H9 (cell line): Measurements from ENCODE around the gene ALG9. TPM values are rescaled to one million over a fixed set of nuclear protein-coding genes. Genes with fewer than 3 reads are reported as not detected.

Source experiments
- DNase-seq: peaks from one replicate; pipeline ENCODE4 v3.0.0-alpha.2; 2017
- H2AFZ ChIP-seq: one replicate; pipeline ENCODE4 v1.6.1; 2013; ENCODE audit warnings: mild to moderate bottlenecking, low read length, control low read depth, moderate library complexity
- H2AK5ac ChIP-seq: 2 replicates; pipeline ENCODE4 v1.6.1; 2013; ENCODE audit warnings: low read length, control low read depth, mixed read lengths; ENCODE audit not compliant: insufficient read length
- H2BK120ac ChIP-seq: one replicate; pipeline ENCODE4 v1.6.1; 2013; ENCODE audit warnings: low read depth, mild to moderate bottlenecking, low read length, control low read depth, inconsistent platforms; ENCODE audit not compliant: poor library complexity, severe bottlenecking
- H2BK12ac ChIP-seq: 2 replicates; pipeline ENCODE4 v1.6.1; 2013; ENCODE audit warnings: low read length, control low read depth, mixed read lengths, low read depth; ENCODE audit not compliant: insufficient read length
- H2BK15ac ChIP-seq: 2 replicates; pipeline ENCODE4 v1.6.1; 2013; ENCODE audit warnings: low read depth, low read length, control low read depth
- H2BK20ac ChIP-seq: one replicate; pipeline ENCODE4 v1.6.1; 2013; ENCODE audit warnings: low read depth, mild to moderate bottlenecking, low read length, control low read depth, inconsistent platforms; ENCODE audit not compliant: poor library complexity, severe bottlenecking
- H2BK5ac ChIP-seq: 2 replicates; pipeline ENCODE4 v1.6.1; 2013; ENCODE audit warnings: low read length, control low read depth, mixed read lengths; ENCODE audit not compliant: insufficient read length
- H3K14ac ChIP-seq: 2 replicates; pipeline ENCODE4 v1.6.1; 2013; ENCODE audit warnings: low read length, control low read depth; ENCODE audit not compliant: insufficient read depth
- H3K18ac ChIP-seq: 2 replicates; pipeline ENCODE4 v1.6.1; 2013; ENCODE audit warnings: low read depth, mild to moderate bottlenecking, mixed read lengths, low read length, control low read depth; ENCODE audit not compliant: insufficient read length
- H3K23ac ChIP-seq: 2 replicates; pipeline ENCODE4 v1.6.1; 2013; ENCODE audit warnings: low read length, control low read depth, mixed read lengths, low read depth; ENCODE audit not compliant: insufficient read length
- H3K23me2 ChIP-seq: 2 replicates; pipeline ENCODE4 v1.6.1; 2013; ENCODE audit warnings: low read depth, mild to moderate bottlenecking, mixed read lengths, low read length, control low read depth; ENCODE audit not compliant: insufficient read length, poor library complexity, severe bottlenecking
- H3K27ac ChIP-seq: 2 replicates; pipeline ENCODE4 v1.5.1; 2013; ENCODE audit warnings: low read length, control low read depth, mixed read lengths, low read depth; ENCODE audit not compliant: insufficient read length
- H3K27me3 ChIP-seq: 2 replicates; pipeline ENCODE4 v1.6.1; 2013; ENCODE audit warnings: low read length, control low read depth, inconsistent platforms; ENCODE audit not compliant: insufficient read depth
- H3K4ac ChIP-seq: 2 replicates; pipeline ENCODE4 v1.6.1; 2013; ENCODE audit warnings: low read depth, mild to moderate bottlenecking, control low read depth, inconsistent platforms, low read length, moderate library complexity
- H3K4me1 ChIP-seq: 2 replicates; pipeline ENCODE4 v1.6.1; 2013; ENCODE audit warnings: low read length, control low read depth, inconsistent platforms; ENCODE audit not compliant: insufficient read depth
- H3K4me2 ChIP-seq: 2 replicates; pipeline ENCODE4 v1.6.1; 2013; ENCODE audit warnings: low read length, control low read depth, mixed read lengths; ENCODE audit not compliant: insufficient read length, insufficient read depth
- H3K56ac ChIP-seq: 2 replicates; pipeline ENCODE4 v1.6.1; 2013; ENCODE audit warnings: low read depth, mild to moderate bottlenecking, mixed read lengths, low read length, control low read depth; ENCODE audit not compliant: insufficient read length
- H3K79me1 ChIP-seq: 2 replicates; pipeline ENCODE4 v1.6.1; 2013; ENCODE audit warnings: low read depth, mild to moderate bottlenecking, moderate library complexity, low read length, control low read depth, inconsistent platforms; ENCODE audit not compliant: insufficient read depth, poor library complexity, severe bottlenecking
- H3K79me2 ChIP-seq: 2 replicates; pipeline ENCODE4 v1.6.1; 2013; ENCODE audit warnings: low read length, control low read depth, inconsistent platforms; ENCODE audit not compliant: insufficient read depth
- H3K9ac ChIP-seq: 2 replicates; pipeline ENCODE4 v1.6.1; 2013; ENCODE audit warnings: low read length, control low read depth, mixed read lengths; ENCODE audit not compliant: insufficient read length; ENCODE audit errors: extremely low read depth
- H3K9me3 ChIP-seq: one replicate; pipeline ENCODE4 v1.6.1; 2013; ENCODE audit warnings: low read depth, low read length, inconsistent platforms; ENCODE audit not compliant: control insufficient read depth
- H3T11ph ChIP-seq: one replicate; pipeline ENCODE4 v1.6.1; 2013; ENCODE audit warnings: mild to moderate bottlenecking, low read length, control low read depth, inconsistent platforms
- H4K20me1 ChIP-seq: one replicate; pipeline ENCODE4 v1.6.1; 2013; ENCODE audit not compliant: control insufficient read depth, insufficient read length, insufficient read depth
- H4K5ac ChIP-seq: 2 replicates; pipeline ENCODE4 v1.6.1; 2013; ENCODE audit warnings: low read depth, mild to moderate bottlenecking, mixed read lengths, low read length, control low read depth; ENCODE audit not compliant: insufficient read length
- H4K8ac ChIP-seq: replicated peaks from 2 replicates; pipeline ENCODE4 v1.6.1; 2013; ENCODE audit warnings: low read length, control low read depth, mixed read lengths, low read depth; ENCODE audit not compliant: insufficient read length
- H4K91ac ChIP-seq: 2 replicates; pipeline ENCODE4 v1.6.1; 2013; ENCODE audit warnings: low read depth, mild to moderate bottlenecking, moderate library complexity, mixed read lengths, low read length, control low read depth; ENCODE audit not compliant: insufficient read length
- H3K27ac Mint-ChIP-seq, 3 experiments: 2 replicates in 2 of 3; 3 replicates in 1 of 3; pipeline ENCODE4 v1.8.0; 2020 to 2021; ENCODE audit warnings: mixed read lengths in 3 of 3, mild to moderate bottlenecking in 1 of 3, moderate library complexity in 1 of 3
- H3K27me3 Mint-ChIP-seq: 2 replicates; pipeline ENCODE4 v1.8.0; 2021; ENCODE audit warnings: low read depth, mild to moderate bottlenecking, moderate library complexity, mixed read lengths
- H3K36me3 Mint-ChIP-seq, 3 experiments: 2 replicates in 2 of 3; 3 replicates in 1 of 3; pipeline ENCODE4 v1.8.0; 2020 to 2021; ENCODE audit warnings: low read depth in 3 of 3, mixed read lengths in 3 of 3; ENCODE audit not compliant: insufficient read depth in 1 of 3
- H3K4me1 Mint-ChIP-seq, 2 experiments: 2 replicates each; pipeline ENCODE4 v1.8.0; 2020; ENCODE audit warnings: mixed read lengths in 2 of 2
- H3K4me3 Mint-ChIP-seq, 2 experiments: 2 replicates in 1 of 2; 3 replicates in 1 of 2; pipeline ENCODE4 v1.8.0; 2020 to 2021; ENCODE audit warnings: mild to moderate bottlenecking in 2 of 2, mixed read lengths in 2 of 2, moderate library complexity in 1 of 2
- H3K9me3 Mint-ChIP-seq, 2 experiments: 2 replicates in 1 of 2; 3 replicates in 1 of 2; pipeline ENCODE4 v1.8.0; 2020; ENCODE audit warnings: mild to moderate bottlenecking in 2 of 2, mixed read lengths in 2 of 2, moderate library complexity in 1 of 2
- WGBS: extraction: QIAGEN DNeasy Blood & Tissue Kit; methylation state at CpG from one replicate; pipeline ENCODE4 v1.1.7; 2013; ENCODE audit warnings: missing lambda C conversion rate, low lambda C conversion rate, mixed read lengths; ENCODE audit not compliant: insufficient read length; ENCODE audit errors: extremely low coverage; 5-methylcytosine and 5-hydroxymethylcytosine counted together
- total RNA-seq: library from RNA; stranded (reverse); gene quantifications from 2 replicates; pipeline ENCODE4 v1.2.1, GENCODE V29; 2021
- TF ChIP-seq, protein P1 (sequence below): fragments of 200-600 bp; sonication (generic); conservative IDR thresholded peaks from 3 replicates; pipeline ENCODE4 v1.8.0; 2021; ENCODE audit warnings: antibody characterized with exemption, mild to moderate bottlenecking

Gene ALG9
- total RNA-seq, 1 experiment from 2014 or later, result 26.0 TPM

DNA sequence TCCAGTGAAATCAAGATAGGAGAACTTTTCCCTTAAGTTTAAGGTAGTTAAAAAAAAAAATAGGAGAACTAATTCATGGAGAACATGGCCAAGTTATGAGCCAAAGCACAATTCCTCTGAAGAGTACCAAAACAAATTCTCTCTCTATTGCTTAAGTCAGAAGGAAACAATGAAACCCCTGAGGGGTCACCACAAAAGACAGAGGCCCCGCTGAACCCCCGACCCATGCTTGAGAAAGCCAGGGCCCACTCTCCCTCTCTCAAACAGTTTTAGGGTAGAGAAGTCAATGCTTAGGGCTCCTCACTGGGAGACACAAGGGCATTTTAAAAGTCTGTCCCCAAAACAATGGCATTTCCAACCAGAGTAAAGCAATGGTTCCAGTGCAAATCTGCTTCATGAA is 132.1 kb downstream of the ALG9 start:
- Histone ChIP-seq H2BK120ac (no peak overlapping the region), H2AFZ (no peak overlapping the region), H4K5ac (no peak overlapping the region), H2AK5ac (no peak overlapping the region), H2BK15ac (no peak overlapping the region), H3K4me1 (no peaks in the 10 kb centered on the region), H3K18ac (no peak overlapping the region), H3K23ac (no peak overlapping the region), H3K9me3 (no peaks in the 10 kb centered on the region), H4K8ac (no peak overlapping the region), H3K79me2 (no peaks in the 10 kb centered on the region), H3K4me2 (no peak overlapping the region), H2BK20ac (no peak overlapping the region), H2BK5ac (no peak overlapping the region), H3K79me1 (no peaks in the 10 kb centered on the region), H3K9ac (no peak overlapping the region), H3K56ac (no peak overlapping the region), H3K4ac (no peak overlapping the region), H2BK12ac (no peak overlapping the region), H3K27me3 (no peaks in the 10 kb centered on the region), H4K20me1 (no peaks in the 10 kb centered on the region), H3T11ph (no peak overlapping the region), H4K91ac (no peak overlapping the region), H3K23me2 (no peaks in the 10 kb centered on the region), H3K14ac (no peak overlapping the region), H3K27ac (no peak overlapping the region)
- no peaks in the 10 kb centered on the region for H3K9me3 Mint-ChIP-seq
- H3K36me3 Mint-ChIP-seq, result peaks cover 10 to 48% (median 20%) of the 10 kb centered on the region in 3 experiments; a peak in 5 of 7 replicates
- no peaks in the 10 kb centered on the region for H3K27me3 Mint-ChIP-seq
- WGBS, result no CpG with 5 or more reads among the region's 2 CpGs
- no peak for DNase-seq
- TF ChIP-seq, protein P1, sequence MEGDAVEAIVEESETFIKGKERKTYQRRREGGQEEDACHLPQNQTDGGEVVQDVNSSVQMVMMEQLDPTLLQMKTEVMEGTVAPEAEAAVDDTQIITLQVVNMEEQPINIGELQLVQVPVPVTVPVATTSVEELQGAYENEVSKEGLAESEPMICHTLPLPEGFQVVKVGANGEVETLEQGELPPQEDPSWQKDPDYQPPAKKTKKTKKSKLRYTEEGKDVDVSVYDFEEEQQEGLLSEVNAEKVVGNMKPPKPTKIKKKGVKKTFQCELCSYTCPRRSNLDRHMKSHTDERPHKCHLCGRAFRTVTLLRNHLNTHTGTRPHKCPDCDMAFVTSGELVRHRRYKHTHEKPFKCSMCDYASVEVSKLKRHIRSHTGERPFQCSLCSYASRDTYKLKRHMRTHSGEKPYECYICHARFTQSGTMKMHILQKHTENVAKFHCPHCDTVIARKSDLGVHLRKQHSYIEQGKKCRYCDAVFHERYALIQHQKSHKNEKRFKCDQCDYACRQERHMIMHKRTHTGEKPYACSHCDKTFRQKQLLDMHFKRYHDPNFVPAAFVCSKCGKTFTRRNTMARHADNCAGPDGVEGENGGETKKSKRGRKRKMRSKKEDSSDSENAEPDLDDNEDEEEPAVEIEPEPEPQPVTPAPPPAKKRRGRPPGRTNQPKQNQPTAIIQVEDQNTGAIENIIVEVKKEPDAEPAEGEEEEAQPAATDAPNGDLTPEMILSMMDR, result no peak
- peak overlapping the region in 1 of 3 experiments; percentile 70; a peak in 2 of 7 replicates for H3K27ac Mint-ChIP-seq
- H3K4me3 Mint-ChIP-seq, result no peak overlapping the region
- peaks cover 20 to 31% of the 10 kb centered on the region in 2 experiments for H3K4me1 Mint-ChIP-seq
